ENCODE measurements around the gene PRICKLE3. TPM values are rescaled to one million over a fixed set of nuclear protein-coding genes. Genes with fewer than 3 reads are reported as not detected.

PRICKLE3 gene
- total RNA-seq, 1 donor from 2014 or later = 4.2 TPM

DNA sequence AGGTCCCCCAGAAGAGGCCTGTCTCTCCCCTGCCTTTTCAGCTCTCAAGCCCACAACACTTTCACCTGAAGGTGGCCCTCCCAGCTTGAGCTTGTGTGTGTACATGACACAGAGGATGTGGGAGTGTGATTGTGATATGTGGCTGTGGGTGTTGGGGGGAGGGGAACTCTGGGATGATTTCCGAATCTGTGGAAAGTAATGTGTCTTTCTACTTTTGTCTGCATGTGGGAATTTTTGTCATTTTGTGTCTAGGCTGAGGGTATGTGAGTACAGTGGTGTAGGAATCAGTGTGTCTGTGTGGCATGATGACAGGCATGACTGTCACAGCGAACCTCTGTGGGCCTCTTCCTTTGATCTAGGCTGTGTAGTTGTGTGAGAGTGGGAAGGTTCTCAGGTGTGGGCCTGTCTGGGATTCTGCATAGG lies 7.4 kb upstream of the PRICKLE3 start:
- no peak overlapping the region for H3K27ac Mint-ChIP-seq (ENCODE audit: unreplicated experiment)
- H3K4me3 Mint-ChIP-seq = peak overlapping the region; percentile 11
- peaks cover 15% of the 10 kb centered on the region for H3K4me1 Mint-ChIP-seq

GRCh38 chrX:49192722-49193328 lies 6.7 kb upstream of the PRICKLE3 start:
- TF ChIP-seq, protein P1, sequence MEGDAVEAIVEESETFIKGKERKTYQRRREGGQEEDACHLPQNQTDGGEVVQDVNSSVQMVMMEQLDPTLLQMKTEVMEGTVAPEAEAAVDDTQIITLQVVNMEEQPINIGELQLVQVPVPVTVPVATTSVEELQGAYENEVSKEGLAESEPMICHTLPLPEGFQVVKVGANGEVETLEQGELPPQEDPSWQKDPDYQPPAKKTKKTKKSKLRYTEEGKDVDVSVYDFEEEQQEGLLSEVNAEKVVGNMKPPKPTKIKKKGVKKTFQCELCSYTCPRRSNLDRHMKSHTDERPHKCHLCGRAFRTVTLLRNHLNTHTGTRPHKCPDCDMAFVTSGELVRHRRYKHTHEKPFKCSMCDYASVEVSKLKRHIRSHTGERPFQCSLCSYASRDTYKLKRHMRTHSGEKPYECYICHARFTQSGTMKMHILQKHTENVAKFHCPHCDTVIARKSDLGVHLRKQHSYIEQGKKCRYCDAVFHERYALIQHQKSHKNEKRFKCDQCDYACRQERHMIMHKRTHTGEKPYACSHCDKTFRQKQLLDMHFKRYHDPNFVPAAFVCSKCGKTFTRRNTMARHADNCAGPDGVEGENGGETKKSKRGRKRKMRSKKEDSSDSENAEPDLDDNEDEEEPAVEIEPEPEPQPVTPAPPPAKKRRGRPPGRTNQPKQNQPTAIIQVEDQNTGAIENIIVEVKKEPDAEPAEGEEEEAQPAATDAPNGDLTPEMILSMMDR (conservative IDR thresholded peaks at IDR 0.05) = peak; percentile 63
- peaks cover under 1% of the 10 kb centered on the region for H3K27me3 Mint-ChIP-seq (ENCODE audit: low read depth)
- peaks cover 2% of the 10 kb centered on the region for H3K9me3 Mint-ChIP-seq
- no peaks in the 10 kb centered on the region for H3K36me3 Mint-ChIP-seq (ENCODE audit: low read depth)
- no peak overlapping the region for H3K27ac Mint-ChIP-seq (ENCODE audit: unreplicated experiment)
- H3K4me1 Mint-ChIP-seq = peaks cover 10% of the 10 kb centered on the region
- H3K4me3 Mint-ChIP-seq = peak overlapping the region; percentile 76
- DNase-seq (ENCODE audit: low read depth, low spot score) = peak; percentile 25

More for the DNA sequence above, 7.4 kb upstream of the PRICKLE3 start:
- TF ChIP-seq, protein P1 (conservative IDR thresholded peaks at IDR 0.05) = no peak
- no peak for DNase-seq (ENCODE audit: low read depth, low spot score)
- Mint-ChIP-seq H3K9me3 (peaks cover 2% of the 10 kb centered on the region), H3K36me3 (ENCODE audit: low read depth) (no peaks in the 10 kb centered on the region), H3K27me3 (ENCODE audit: low read depth) (peaks cover 8% of the 10 kb centered on the region)

GRCh38 chrX:49191574-49192011 lies 5.4 kb upstream of the PRICKLE3 start:
- Mint-ChIP-seq H3K27me3 (ENCODE audit: low read depth) (no peaks in the 10 kb centered on the region), H3K27ac (ENCODE audit: unreplicated experiment) (no peak overlapping the region), H3K4me3 (peak overlapping the region; percentile 85), H3K36me3 (ENCODE audit: low read depth) (no peaks in the 10 kb centered on the region), H3K9me3 (peaks cover 2% of the 10 kb centered on the region), H3K4me1 (peaks cover 10% of the 10 kb centered on the region)
- DNase-seq (ENCODE audit: low read depth, low spot score) = no peak
- TF ChIP-seq, protein P1 (conservative IDR thresholded peaks at IDR 0.05) = no peak

GRCh38 chrX:49190821-49191573 lies 4.8 kb upstream of the PRICKLE3 start:
- no peaks in the 10 kb centered on the region for H3K36me3 Mint-ChIP-seq (ENCODE audit: low read depth)
- H3K27me3 Mint-ChIP-seq (ENCODE audit: low read depth) = no peaks in the 10 kb centered on the region
- peak; percentile 65 for DNase-seq (ENCODE audit: low read depth, low spot score)
- TF ChIP-seq, protein P1 (conservative IDR thresholded peaks at IDR 0.05) = no peak
- no peak overlapping the region for H3K27ac Mint-ChIP-seq (ENCODE audit: unreplicated experiment)
- H3K4me1 Mint-ChIP-seq = peaks cover 10% of the 10 kb centered on the region
- H3K9me3 Mint-ChIP-seq = peaks cover 2% of the 10 kb centered on the region
- H3K4me3 Mint-ChIP-seq = peak overlapping the region; percentile 82

GRCh38 chrX:49189606-49190005 lies 3.4 kb upstream of the PRICKLE3 start:
- no peaks in the 10 kb centered on the region for H3K27me3 Mint-ChIP-seq (ENCODE audit: low read depth)
- H3K4me1 Mint-ChIP-seq = peaks cover 14% of the 10 kb centered on the region
- no peak for DNase-seq (ENCODE audit: low read depth, low spot score)
- H3K36me3 Mint-ChIP-seq (ENCODE audit: low read depth) = no peaks in the 10 kb centered on the region
- TF ChIP-seq, protein P1 (conservative IDR thresholded peaks at IDR 0.05) = no peak
- peaks cover 2% of the 10 kb centered on the region for H3K9me3 Mint-ChIP-seq
- H3K27ac Mint-ChIP-seq (ENCODE audit: unreplicated experiment) = no peak overlapping the region
- H3K4me3 Mint-ChIP-seq = peak overlapping the region; percentile 13
